ENCODE measurements around the gene TSG101.
A peak's percentile ranks its signal among the peaks of the same experiment; 100 is the strongest.

The TSG101 gene

GRCh38 chr11:18540207-18541009, 13.7 kb upstream of the TSG101 start:
- POLR2A ChIA-PET, result interaction anchor here (0.6 kb wide), 1 partner anchor 120 kb away, joined by 4 read pairs; no protein-coding TSS in a partner anchor
- peaks cover 0 to 5% (median 2%) of the 10 kb centered on the region in 4 experiments for H3K36me3 ChIP-seq (ENCODE audit: control insufficient read depth in 4 of 4, insufficient read depth in 4 of 4, low read length in 3 of 4)
- H3K4me1 ChIP-seq (ENCODE audit: control extremely low read depth in 1 of 4, control insufficient read depth in 4 of 4, insufficient read depth in 4 of 4, low read length in 3 of 4), result no peaks in the 10 kb centered on the region
- no peaks in the 10 kb centered on the region for H3K9me3 ChIP-seq (ENCODE audit: control extremely low read depth in 1 of 5, control insufficient read depth in 4 of 5, insufficient read depth in 2 of 5, low read depth in 1 of 5, low read length in 4 of 5)
- no peak overlapping the region for H3K4me3 ChIP-seq (ENCODE audit: control insufficient read depth in 1 of 7, extremely low read depth in 1 of 7, insufficient read depth in 4 of 7, low read depth in 2 of 7, low read length in 6 of 7)
- WGBS (ENCODE audit: insufficient coverage), result no CpG with 5 or more reads among the region's 1 CpG
- CTCF ChIA-PET, result interaction anchor here (0.5 to 5.1 kb wide), 32 partner anchors 9 to 433 kb away, joined by 3 to 35 read pairs (median 4); partner anchors contain the start of genes IGSF22, SPTY2D1 and TSG101
- peak; percentile 36 to 58 (median 52) for DNase-seq
- H3K27me3 ChIP-seq (replicated peaks in 2 of 5; ENCODE audit: control insufficient read depth in 4 of 5, insufficient read depth in 5 of 5, low read length in 4 of 5), result no peaks in the 10 kb centered on the region
- no peak overlapping the region for H3K27ac ChIP-seq (ENCODE audit: insufficient read depth in 1 of 2, low read depth in 1 of 2, low read length in 2 of 2, poor library complexity in 1 of 2, severe bottlenecking in 2 of 2)

GRCh38 chr11:18536209-18536608, 9.5 kb upstream of the TSG101 start:
- no CpG with 5 or more reads among the region's 1 CpG for WGBS (ENCODE audit: insufficient coverage)
- H3K4me3 ChIP-seq (ENCODE audit: control insufficient read depth in 1 of 7, extremely low read depth in 1 of 7, insufficient read depth in 4 of 7, low read depth in 2 of 7, low read length in 6 of 7), result no peak overlapping the region
- ChIA-PET CTCF (interaction anchor here (1.1 kb wide), 1 partner anchor 11 kb away, joined by 3 read pairs; no protein-coding TSS in a partner anchor), POLR2A (no interaction called here)
- no peaks in the 10 kb centered on the region for H3K4me1 ChIP-seq (ENCODE audit: control extremely low read depth in 1 of 4, control insufficient read depth in 4 of 4, insufficient read depth in 4 of 4, low read length in 3 of 4)
- H3K9me3 ChIP-seq (ENCODE audit: control extremely low read depth in 1 of 5, control insufficient read depth in 4 of 5, insufficient read depth in 2 of 5, low read depth in 1 of 5, low read length in 4 of 5), result no peaks in the 10 kb centered on the region
- H3K27me3 ChIP-seq (replicated peaks in 2 of 5; ENCODE audit: control insufficient read depth in 4 of 5, insufficient read depth in 5 of 5, low read length in 4 of 5), result no peaks in the 10 kb centered on the region
- no peak for DNase-seq
- peaks cover 0 to 2% (median under 1%) of the 10 kb centered on the region in 4 experiments for H3K36me3 ChIP-seq (ENCODE audit: control insufficient read depth in 4 of 4, insufficient read depth in 4 of 4, low read length in 3 of 4)
- H3K27ac ChIP-seq (ENCODE audit: insufficient read depth in 1 of 2, low read depth in 1 of 2, low read length in 2 of 2, poor library complexity in 1 of 2, severe bottlenecking in 2 of 2), result no peak overlapping the region

DNA sequence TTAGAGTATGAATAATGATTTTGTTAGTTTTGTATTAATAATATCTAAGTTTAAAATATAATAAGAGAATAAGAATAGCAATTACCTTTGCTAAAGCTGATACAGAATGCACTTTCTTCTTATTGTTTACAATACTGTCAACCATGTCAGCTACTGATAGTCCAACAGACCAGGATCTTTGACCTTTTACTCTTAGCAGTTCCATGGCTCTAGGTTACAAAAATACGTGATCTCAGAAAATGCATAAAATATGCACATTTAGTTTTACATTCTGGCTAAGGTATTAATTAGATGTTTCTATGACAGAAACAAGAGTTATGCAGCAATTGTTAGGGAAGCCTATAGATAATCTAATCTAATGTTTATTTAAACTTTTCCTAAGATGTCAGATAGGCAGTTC, 7.5 kb upstream of the TSG101 start:
- Histone ChIP-seq H3K27me3 (replicated peaks in 2 of 5; ENCODE audit: control insufficient read depth in 4 of 5, insufficient read depth in 5 of 5, low read length in 4 of 5) (no peaks in the 10 kb centered on the region), H3K36me3 (ENCODE audit: control insufficient read depth in 4 of 4, insufficient read depth in 4 of 4, low read length in 3 of 4) (peaks cover 0 to 2% (median under 1%) of the 10 kb centered on the region in 4 experiments), H3K9me3 (ENCODE audit: control extremely low read depth in 1 of 5, control insufficient read depth in 4 of 5, insufficient read depth in 2 of 5, low read depth in 1 of 5, low read length in 4 of 5) (no peaks in the 10 kb centered on the region), H3K27ac (ENCODE audit: insufficient read depth in 1 of 2, low read depth in 1 of 2, low read length in 2 of 2, poor library complexity in 1 of 2, severe bottlenecking in 2 of 2) (no peak overlapping the region), H3K4me3 (ENCODE audit: control insufficient read depth in 1 of 7, extremely low read depth in 1 of 7, insufficient read depth in 4 of 7, low read depth in 2 of 7, low read length in 6 of 7) (no peak overlapping the region), H3K4me1 (ENCODE audit: control extremely low read depth in 1 of 4, control insufficient read depth in 4 of 4, insufficient read depth in 4 of 4, low read length in 3 of 4) (no peaks in the 10 kb centered on the region)
- ChIA-PET POLR2A (no interaction called here), CTCF (interaction anchor here (1.6 kb wide), 1 partner anchor 194 kb away, joined by 3 read pairs; no protein-coding TSS in a partner anchor)
- no peak for DNase-seq
- no CpG with 5 or more reads among the region's 1 CpG for WGBS (ENCODE audit: insufficient coverage)

DNA sequence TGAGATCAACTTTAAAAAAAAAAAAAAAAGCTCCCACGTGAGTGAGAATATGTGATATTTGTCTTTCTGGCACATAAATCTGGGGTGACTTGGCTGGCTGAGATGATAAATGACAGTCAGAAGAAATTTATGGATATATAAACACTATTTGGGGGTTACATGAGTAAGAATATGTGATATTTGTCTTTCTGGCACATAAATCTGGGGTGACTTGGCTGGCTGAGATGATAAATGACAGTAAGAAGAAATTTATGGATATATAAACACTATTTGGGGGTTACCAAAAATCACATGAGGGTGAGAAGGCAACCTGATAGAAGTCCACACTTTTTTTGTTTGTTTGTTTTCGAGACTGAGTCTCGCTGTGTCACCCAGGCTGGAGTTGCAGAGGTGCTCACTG, 6.6 kb upstream of the TSG101 start:
- 100% methylated on average over 2 of the region's 3 CpGs for WGBS (ENCODE audit: insufficient coverage)
- Histone ChIP-seq H3K4me1 (ENCODE audit: control extremely low read depth in 1 of 4, control insufficient read depth in 4 of 4, insufficient read depth in 4 of 4, low read length in 3 of 4) (no peaks in the 10 kb centered on the region), H3K36me3 (ENCODE audit: control insufficient read depth in 4 of 4, insufficient read depth in 4 of 4, low read length in 3 of 4) (peaks cover 0 to 2% (median under 1%) of the 10 kb centered on the region in 4 experiments), H3K27me3 (replicated peaks in 2 of 5; ENCODE audit: control insufficient read depth in 4 of 5, insufficient read depth in 5 of 5, low read length in 4 of 5) (no peaks in the 10 kb centered on the region), H3K4me3 (ENCODE audit: control insufficient read depth in 1 of 7, extremely low read depth in 1 of 7, insufficient read depth in 4 of 7, low read depth in 2 of 7, low read length in 6 of 7) (no peak overlapping the region), H3K9me3 (ENCODE audit: control extremely low read depth in 1 of 5, control insufficient read depth in 4 of 5, insufficient read depth in 2 of 5, low read depth in 1 of 5, low read length in 4 of 5) (no peaks in the 10 kb centered on the region), H3K27ac (ENCODE audit: insufficient read depth in 1 of 2, low read depth in 1 of 2, low read length in 2 of 2, poor library complexity in 1 of 2, severe bottlenecking in 2 of 2) (no peak overlapping the region)
- ChIA-PET CTCF (interaction anchor here (0.8 to 1.6 kb wide), 3 partner anchors 16 to 195 kb away, joined by 3 to 6 read pairs (median 3); no protein-coding TSS in a partner anchor), POLR2A (interaction anchor here (0.6 to 0.7 kb wide), 4 partner anchors 51 to 277 kb away, joined by 3 to 6 read pairs (median 4); partner anchors contain the start of gene TMEM86A)
- no peak for DNase-seq

GRCh38 chr11:18527512-18527911, 770 bp upstream of the TSG101 start:
- H3K9me3 ChIP-seq (ENCODE audit: control extremely low read depth in 1 of 5, control insufficient read depth in 4 of 5, insufficient read depth in 2 of 5, low read depth in 1 of 5, low read length in 4 of 5), result no peaks in the 10 kb centered on the region
- peaks cover 0 to 19% (median 9%) of the 10 kb centered on the region in 4 experiments for H3K4me1 ChIP-seq (ENCODE audit: control extremely low read depth in 1 of 4, control insufficient read depth in 4 of 4, insufficient read depth in 4 of 4, low read length in 3 of 4)
- peak overlapping the region in 6 of 7 experiments; percentile 77 to 99 (median 88) for H3K4me3 ChIP-seq (ENCODE audit: control insufficient read depth in 1 of 7, extremely low read depth in 1 of 7, insufficient read depth in 4 of 7, low read depth in 2 of 7, low read length in 6 of 7)
- ChIA-PET POLR2A (interaction anchor here (0.7 to 3.6 kb wide), 6 partner anchors 13 to 205 kb away, joined by 3 to 33 read pairs (median 8); partner anchors contain the start of genes GTF2H1, HPS5, LDHA and SPTY2D1), CTCF (interaction anchor here (0.9 to 2.3 kb wide), 4 partner anchors 12 to 238 kb away, joined by 3 to 6 read pairs (median 6); no protein-coding TSS in a partner anchor)
- 83% methylated on average over 3 of the region's 5 CpGs for WGBS (ENCODE audit: insufficient coverage)
- H3K27ac ChIP-seq (ENCODE audit: insufficient read depth in 1 of 2, low read depth in 1 of 2, low read length in 2 of 2, poor library complexity in 1 of 2, severe bottlenecking in 2 of 2), result peak overlapping the region; percentile 98 to 99
- DNase-seq, result peak; percentile 34 to 69 (median 55)
- no peaks in the 10 kb centered on the region for H3K27me3 ChIP-seq (replicated peaks in 2 of 5; ENCODE audit: control insufficient read depth in 4 of 5, insufficient read depth in 5 of 5, low read length in 4 of 5)
- H3K36me3 ChIP-seq (ENCODE audit: control insufficient read depth in 4 of 4, insufficient read depth in 4 of 4, low read length in 3 of 4), result peaks cover 0 to 9% (median under 1%) of the 10 kb centered on the region in 4 experiments

- Histone ChIP-seq H3K27me3 (replicated peaks in 2 of 5; ENCODE audit: control insufficient read depth in 4 of 5, insufficient read depth in 5 of 5, low read length in 4 of 5) (no peaks in the 10 kb centered on the region), H3K9me3 (ENCODE audit: control extremely low read depth in 1 of 5, control insufficient read depth in 4 of 5, insufficient read depth in 2 of 5, low read depth in 1 of 5, low read length in 4 of 5) (no peaks in the 10 kb centered on the region), H3K27ac (ENCODE audit: insufficient read depth in 1 of 2, low read depth in 1 of 2, low read length in 2 of 2, poor library complexity in 1 of 2, severe bottlenecking in 2 of 2) (peak overlapping the region; percentile 98 to 99), H3K4me3 (ENCODE audit: control insufficient read depth in 1 of 7, extremely low read depth in 1 of 7, insufficient read depth in 4 of 7, low read depth in 2 of 7, low read length in 6 of 7) (peak overlapping the region; percentile 77 to 99 (median 85)), H3K36me3 (ENCODE audit: control insufficient read depth in 4 of 4, insufficient read depth in 4 of 4, low read length in 3 of 4) (peaks cover 0 to 10% (median 4%) of the 10 kb centered on the region in 4 experiments), H3K4me1 (ENCODE audit: control extremely low read depth in 1 of 4, control insufficient read depth in 4 of 4, insufficient read depth in 4 of 4, low read length in 3 of 4) (peaks cover 0 to 19% (median 9%) of the 10 kb centered on the region in 4 experiments)
- no peak for DNase-seq
- ChIA-PET POLR2A (interaction anchor here (0.7 to 3.6 kb wide), 8 partner anchors 12 to 204 kb away, joined by 3 to 33 read pairs (median 4); partner anchors contain the start of genes GTF2H1, HPS5, LDHA and SPTY2D1), CTCF (interaction anchor here (0.6 to 2.2 kb wide), 7 partner anchors 12 to 240 kb away, joined by 3 to 7 read pairs (median 4); no protein-coding TSS in a partner anchor)
- WGBS (ENCODE audit: insufficient coverage), result 0% methylated on average over 1 of the region's 8 CpGs
These were observed 617 bp downstream of the TSG101 start for GRCh38 chr11:18526130-18526520.
